Dendritic cell treated with granulocyte-macrophage colony-stimulating factor and Interleukin-4, amounts not matched to agents 40 ng/mL and 50 ng/mL, for 4 days (primary cell): ENCODE results near the gene PPP1R16B.

Experiments
- H3K27ac Mint-ChIP-seq: one replicate; pipeline ENCODE4 v1.8.0; 2022; ENCODE audit warnings: mild to moderate bottlenecking, mixed read lengths
- H3K27me3 Mint-ChIP-seq: one replicate; pipeline ENCODE4 v1.8.0; 2022; ENCODE audit warnings: mild to moderate bottlenecking, mixed read lengths
- H3K36me3 Mint-ChIP-seq: one replicate; pipeline ENCODE4 v1.8.0; 2022; ENCODE audit warnings: low read depth, mixed read lengths
- H3K4me1 Mint-ChIP-seq: one replicate; pipeline ENCODE4 v1.8.0; 2022; ENCODE audit warnings: low read depth, mixed read lengths
- H3K4me3 Mint-ChIP-seq: one replicate; pipeline ENCODE4 v1.8.0; 2022; ENCODE audit warnings: mild to moderate bottlenecking, moderate library complexity, mixed read lengths
- H3K9me3 Mint-ChIP-seq: one replicate; pipeline ENCODE4 v1.8.0; 2022; ENCODE audit warnings: mixed read lengths
- intact Hi-C: fragments of 100-400 bp; cut with micrococcal nuclease; formaldehyde crosslinking; loops from one replicate; pipeline ENCODE4 v1.15.0; 2022

Gene PPP1R16B

DNA sequence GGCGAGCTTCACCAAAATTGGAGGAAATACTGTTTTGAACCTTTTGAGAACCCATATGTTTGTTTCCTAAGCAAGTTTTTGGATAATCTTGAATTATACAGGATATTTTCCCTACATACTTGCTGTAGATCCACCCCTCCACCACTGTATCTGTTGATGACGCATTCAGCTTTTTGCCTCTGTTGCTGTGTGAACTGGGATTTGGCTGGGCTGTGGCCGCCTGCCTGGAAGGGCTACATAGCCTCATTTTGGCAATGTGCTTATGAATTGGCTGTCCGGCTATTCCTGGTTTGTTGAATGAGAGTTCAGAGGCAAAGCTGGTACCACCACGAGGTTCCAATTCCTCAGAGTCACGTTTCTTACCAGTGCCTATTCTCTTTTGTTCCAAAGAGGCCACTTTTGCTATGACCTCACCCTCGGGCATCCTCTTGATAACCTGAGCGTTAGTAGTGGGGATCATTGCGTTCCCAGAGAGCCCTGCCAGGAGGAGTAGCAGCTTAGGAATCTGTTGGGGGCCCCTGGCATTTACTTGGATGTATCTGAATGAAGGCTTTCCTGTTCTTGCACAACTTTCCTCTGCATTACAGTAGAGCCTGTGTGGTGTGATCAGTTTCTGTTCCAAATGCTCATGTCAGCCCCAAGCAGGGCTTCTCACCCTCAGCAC, 127.1 kb downstream of the PPP1R16B start:
- H3K27ac Mint-ChIP-seq: no peak overlapping the region
- H3K4me1 Mint-ChIP-seq: peaks cover 21% of the 10 kb centered on the region
- no peaks in the 10 kb centered on the region for H3K27me3 Mint-ChIP-seq
- no peak overlapping the region for H3K4me3 Mint-ChIP-seq
- intact Hi-C loops: no loop called here
- H3K9me3 Mint-ChIP-seq: no peaks in the 10 kb centered on the region
- no peaks in the 10 kb centered on the region for H3K36me3 Mint-ChIP-seq

DNA sequence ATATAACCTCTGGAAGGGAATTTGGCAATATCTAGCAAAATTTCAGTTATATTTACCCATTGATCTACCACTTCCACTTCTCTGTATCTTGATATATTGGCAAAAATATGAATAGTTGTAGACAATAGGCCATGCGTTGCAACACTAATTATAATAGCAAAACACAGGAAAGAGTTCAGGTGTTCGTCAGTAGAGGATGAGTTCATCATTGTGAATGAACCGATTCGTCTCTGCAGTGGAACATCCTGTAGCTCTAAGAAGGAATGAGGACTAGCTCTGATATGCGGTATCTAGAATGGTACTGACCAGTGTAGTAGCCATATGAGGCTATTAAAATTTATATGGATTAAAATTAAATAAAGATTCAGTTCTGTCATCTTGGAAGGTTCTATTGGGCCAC, 129.0 kb downstream of the PPP1R16B start:
- Mint-ChIP-seq H3K27me3 (no peaks in the 10 kb centered on the region), H3K4me3 (no peak overlapping the region), H3K9me3 (no peaks in the 10 kb centered on the region), H3K4me1 (peaks cover 6% of the 10 kb centered on the region), H3K27ac (no peak overlapping the region), H3K36me3 (peaks cover 6% of the 10 kb centered on the region)
- intact Hi-C loops: no loop called here

DNA sequence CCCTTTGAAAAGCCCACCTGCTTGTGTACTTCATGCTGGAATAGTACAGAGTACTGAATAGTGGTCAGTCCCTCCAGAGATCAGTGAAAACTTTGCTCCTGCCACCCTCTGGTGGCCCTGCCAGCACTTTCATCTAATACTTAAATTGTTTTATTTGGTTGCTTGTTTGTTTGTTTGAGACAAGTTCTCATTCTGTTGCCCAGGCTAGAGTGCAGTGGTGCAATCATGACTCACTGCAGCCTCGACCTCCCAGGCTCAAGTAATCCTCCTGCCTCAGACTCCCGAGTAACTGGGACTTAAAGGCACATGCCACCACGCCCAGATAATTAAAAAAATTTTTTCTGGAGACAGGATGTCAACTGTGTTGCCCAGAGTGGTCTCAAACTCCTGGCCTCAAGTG, 129.8 kb downstream of the PPP1R16B start:
- Mint-ChIP-seq H3K27ac (no peak overlapping the region), H3K27me3 (no peaks in the 10 kb centered on the region), H3K4me3 (no peak overlapping the region), H3K4me1 (peaks cover 6% of the 10 kb centered on the region), H3K9me3 (no peaks in the 10 kb centered on the region), H3K36me3 (peaks cover 6% of the 10 kb centered on the region)
- intact Hi-C loops: no loop called here

DNA sequence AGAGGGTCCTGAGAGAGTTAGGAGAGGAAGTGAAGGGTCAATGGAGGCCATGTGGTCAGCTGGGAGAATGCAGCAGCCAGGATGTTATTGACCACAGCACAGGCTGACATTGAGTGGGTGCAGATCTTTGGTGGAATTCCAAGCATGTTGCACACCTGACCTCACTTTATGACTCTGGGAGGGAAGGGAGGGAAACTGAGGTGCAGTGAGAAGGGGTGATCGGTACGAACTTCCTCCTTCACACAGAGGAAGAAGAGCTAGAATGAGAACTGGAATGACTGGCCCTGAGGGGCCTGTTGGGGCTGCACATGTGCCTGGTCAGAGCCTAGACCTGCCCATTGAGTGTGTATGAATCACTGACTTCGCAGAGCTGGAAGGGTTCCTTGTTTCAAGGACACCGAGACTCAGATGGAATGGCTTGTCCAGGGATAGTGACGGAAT, 130.5 kb downstream of the PPP1R16B start:
- intact Hi-C loops: no loop called here
- H3K27me3 Mint-ChIP-seq: no peaks in the 10 kb centered on the region

DNA sequence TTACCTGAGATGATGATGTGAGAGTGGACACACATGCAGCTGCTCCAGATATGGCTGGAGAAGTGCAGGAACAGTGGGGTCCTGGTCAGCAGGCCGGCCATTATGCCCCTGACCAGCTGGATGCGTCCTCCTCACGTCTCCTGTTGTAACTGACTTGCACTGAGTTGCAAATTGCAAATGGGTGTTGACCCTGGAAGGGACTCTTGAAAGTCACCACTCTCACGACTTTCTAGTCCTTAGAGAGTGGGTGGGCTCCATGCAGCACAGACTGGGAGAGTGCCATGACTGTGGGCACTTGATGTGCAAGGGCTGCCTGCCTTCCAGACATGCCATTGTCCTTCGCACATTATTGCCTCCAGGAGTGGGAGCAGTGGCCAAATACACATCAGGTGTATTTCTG, 131.5 kb downstream of the PPP1R16B start:
- Mint-ChIP-seq H3K4me3 (no peak overlapping the region), H3K27me3 (no peaks in the 10 kb centered on the region), H3K9me3 (no peaks in the 10 kb centered on the region), H3K27ac (no peak overlapping the region), H3K36me3 (peaks cover 6% of the 10 kb centered on the region), H3K4me1 (no peaks in the 10 kb centered on the region)
- intact Hi-C loops: no loop called here

More for the DNA sequence above, 130.5 kb downstream of the PPP1R16B start:
- no peak overlapping the region for H3K4me3 Mint-ChIP-seq
- peaks cover 6% of the 10 kb centered on the region for H3K36me3 Mint-ChIP-seq
- H3K9me3 Mint-ChIP-seq: no peaks in the 10 kb centered on the region
- no peak overlapping the region for H3K27ac Mint-ChIP-seq
- H3K4me1 Mint-ChIP-seq: peaks cover 4% of the 10 kb centered on the region

DNA sequence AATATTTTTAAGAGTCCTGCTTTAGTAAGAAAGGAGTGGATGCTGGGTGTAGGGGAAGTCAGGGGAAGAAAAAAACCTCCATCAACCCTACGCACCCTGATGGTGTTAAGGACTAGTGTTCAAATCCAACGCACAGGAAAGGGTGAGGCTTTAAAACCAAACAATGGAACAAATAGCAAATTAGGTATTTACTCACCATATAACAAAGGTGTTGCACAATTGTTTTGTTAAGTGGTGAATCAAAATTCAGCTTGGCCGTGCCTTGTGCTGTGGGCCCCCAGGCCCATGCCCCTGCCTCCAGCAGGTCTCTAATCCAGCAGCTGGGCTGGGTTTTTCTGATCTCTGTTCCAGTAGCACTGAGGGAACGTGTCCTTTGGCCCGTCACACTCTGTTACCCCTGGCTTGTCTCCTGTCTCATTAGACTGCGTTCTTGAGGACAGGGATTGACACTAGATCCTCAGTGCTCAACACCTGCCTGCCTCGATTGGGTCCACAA, 132.5 kb downstream of the PPP1R16B start:
- Mint-ChIP-seq H3K4me3 (no peak overlapping the region), H3K27me3 (no peaks in the 10 kb centered on the region), H3K36me3 (peaks cover 6% of the 10 kb centered on the region), H3K4me1 (no peaks in the 10 kb centered on the region), H3K9me3 (no peaks in the 10 kb centered on the region), H3K27ac (no peak overlapping the region)
- intact Hi-C loops: no loop called here

DNA sequence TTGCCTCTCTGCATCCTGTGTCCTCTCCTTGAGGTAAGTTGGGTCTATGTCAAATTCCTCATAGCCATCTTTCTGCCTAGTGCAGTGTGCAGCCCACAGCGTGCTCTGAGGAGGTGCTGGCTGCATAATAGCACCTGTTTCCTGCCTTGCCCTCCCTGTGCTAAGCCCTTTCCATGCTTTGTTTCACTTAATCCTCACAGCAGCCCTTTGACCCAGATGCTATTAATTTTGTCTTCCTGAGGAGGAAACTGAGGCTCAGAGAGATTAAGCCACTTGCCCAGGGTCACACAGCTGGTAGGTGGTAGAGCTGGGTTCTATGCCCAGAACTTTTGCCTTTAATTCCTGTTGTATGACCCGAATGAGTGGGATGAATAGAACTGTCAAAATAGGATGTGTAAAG, 134.2 kb downstream of the PPP1R16B start:
- Mint-ChIP-seq H3K4me1 (no peaks in the 10 kb centered on the region), H3K4me3 (no peak overlapping the region), H3K27me3 (no peaks in the 10 kb centered on the region), H3K36me3 (peaks cover 6% of the 10 kb centered on the region), H3K27ac (no peak overlapping the region), H3K9me3 (no peaks in the 10 kb centered on the region)
- intact Hi-C loops: no loop called here

DNA sequence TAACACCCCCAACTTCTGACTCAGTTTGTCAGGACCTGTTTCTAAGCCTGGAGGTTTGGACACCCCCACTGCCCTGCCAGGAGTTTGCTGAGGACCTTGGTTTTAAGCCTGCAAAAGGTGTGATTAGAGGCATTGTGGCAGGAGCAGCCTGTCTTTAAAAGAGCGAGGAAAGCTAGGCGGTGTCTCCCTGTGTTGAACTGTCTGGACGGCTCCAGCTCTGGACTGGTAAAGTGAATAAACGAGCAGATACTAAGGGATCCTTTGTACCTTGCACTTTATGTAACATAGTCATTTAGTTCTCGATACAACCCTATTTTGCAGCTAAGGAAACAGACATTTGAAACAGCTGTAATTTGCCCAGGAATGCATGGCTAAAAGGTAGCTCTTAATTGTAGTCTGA, 135.1 kb downstream of the PPP1R16B start:
- H3K27ac Mint-ChIP-seq: no peak overlapping the region
- no peaks in the 10 kb centered on the region for H3K4me1 Mint-ChIP-seq
- H3K4me3 Mint-ChIP-seq: no peak overlapping the region
- H3K36me3 Mint-ChIP-seq: peaks cover 6% of the 10 kb centered on the region
- intact Hi-C loops: no loop called here
- no peaks in the 10 kb centered on the region for H3K27me3 Mint-ChIP-seq
- H3K9me3 Mint-ChIP-seq: no peaks in the 10 kb centered on the region

DNA sequence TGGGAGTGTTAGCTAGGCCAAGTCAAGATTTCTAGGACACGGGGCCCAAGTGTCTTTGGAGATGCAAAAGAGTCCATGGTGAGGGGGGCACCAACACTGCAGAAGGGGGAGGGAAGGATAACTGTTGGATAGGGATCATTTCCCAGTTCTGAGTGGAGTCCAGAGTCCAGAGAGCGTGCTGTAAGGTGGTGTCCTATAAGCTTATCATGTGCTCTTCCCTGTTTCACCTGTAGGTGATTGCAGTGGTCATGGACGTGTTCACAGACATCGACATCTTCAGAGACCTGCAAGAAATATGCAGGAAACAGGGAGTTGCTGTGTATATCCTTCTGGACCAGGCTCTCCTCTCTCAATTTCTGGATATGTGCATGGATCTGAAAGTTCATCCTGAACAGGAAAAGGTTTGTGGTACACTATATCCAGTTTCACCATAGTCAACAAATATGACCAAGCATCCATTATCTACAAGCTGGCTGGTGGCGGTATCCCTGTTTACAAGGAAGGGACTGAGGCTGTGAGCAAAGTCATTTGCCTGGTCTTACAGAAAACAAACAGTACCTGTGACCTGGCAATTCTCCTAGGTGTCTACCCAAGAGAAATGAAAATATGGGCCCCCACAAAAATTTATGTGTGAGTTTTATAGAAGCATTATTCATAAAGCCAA, 136.4 kb downstream of the PPP1R16B start:
- Mint-ChIP-seq H3K27me3 (no peaks in the 10 kb centered on the region), H3K4me1 (no peaks in the 10 kb centered on the region), H3K4me3 (no peak overlapping the region), H3K27ac (no peak overlapping the region), H3K36me3 (peaks cover 6% of the 10 kb centered on the region), H3K9me3 (no peaks in the 10 kb centered on the region)
- intact Hi-C loops: no loop called here

DNA sequence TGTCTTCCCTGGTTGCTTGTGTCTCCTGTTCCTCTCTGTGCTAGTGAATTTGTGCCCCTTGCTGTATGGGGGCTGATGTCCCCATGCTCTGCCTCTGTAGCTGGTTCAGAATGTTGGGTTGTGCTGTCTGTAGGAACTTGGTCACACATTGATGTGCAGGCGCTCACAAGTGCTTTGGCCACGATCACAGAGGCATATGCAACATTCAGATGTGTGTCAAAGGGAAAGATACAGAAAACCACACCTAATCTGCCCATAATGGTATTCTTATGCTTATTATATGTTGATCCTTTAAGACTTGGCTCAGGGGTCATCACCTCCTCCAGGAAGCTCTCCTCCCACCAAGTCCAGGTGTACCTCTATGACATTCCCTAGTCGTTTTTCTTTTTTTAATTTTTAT, 139.5 kb downstream of the PPP1R16B start:
- H3K27me3 Mint-ChIP-seq: no peaks in the 10 kb centered on the region
- intact Hi-C loops: no loop called here
- no peak overlapping the region for H3K4me3 Mint-ChIP-seq
- H3K27ac Mint-ChIP-seq: no peak overlapping the region
- no peaks in the 10 kb centered on the region for H3K36me3 Mint-ChIP-seq
- no peaks in the 10 kb centered on the region for H3K4me1 Mint-ChIP-seq
- H3K9me3 Mint-ChIP-seq: no peaks in the 10 kb centered on the region

DNA sequence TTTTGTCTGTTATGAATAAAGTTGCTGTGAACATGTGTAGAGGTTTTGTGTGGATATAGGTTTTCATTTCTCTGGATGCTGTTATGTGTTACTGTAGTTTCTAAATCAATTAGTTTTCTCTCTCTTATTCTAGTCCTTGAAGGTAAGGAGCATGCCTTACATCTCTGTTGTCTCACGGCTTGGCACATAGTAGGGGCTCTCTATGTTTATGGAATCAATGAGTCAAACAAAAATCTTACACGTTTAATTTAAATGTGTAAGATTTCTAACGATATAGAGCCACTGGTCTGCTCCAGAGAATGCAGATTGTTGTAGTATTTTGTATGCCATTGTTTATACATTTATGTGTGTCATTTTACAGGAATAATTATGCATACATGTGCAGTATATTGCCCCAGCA, 141.3 kb downstream of the PPP1R16B start:
- peaks cover 5% of the 10 kb centered on the region for H3K36me3 Mint-ChIP-seq

DNA sequence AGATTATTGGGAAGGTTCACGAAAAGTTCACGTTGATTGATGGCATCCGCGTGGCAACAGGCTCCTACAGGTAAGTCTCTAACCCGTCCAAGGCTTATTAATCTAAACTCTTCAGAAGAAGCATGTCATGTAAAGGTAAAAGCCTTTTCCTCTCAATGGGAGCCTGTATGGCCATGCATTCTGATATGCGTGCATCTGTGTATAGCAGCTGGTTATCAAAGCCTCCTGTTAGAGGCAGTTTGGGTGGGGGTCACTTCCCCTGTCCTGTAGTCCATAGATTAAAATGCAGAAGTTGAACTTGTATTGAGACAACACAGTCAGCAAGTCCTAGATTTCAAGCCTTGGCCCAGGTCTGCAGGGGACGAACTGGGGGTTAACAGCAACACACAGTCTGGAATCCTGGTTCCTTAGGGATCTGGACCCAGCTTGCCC, 142.4 kb downstream of the PPP1R16B start:
- H3K36me3 Mint-ChIP-seq: peaks cover 10% of the 10 kb centered on the region
- no peaks in the 10 kb centered on the region for H3K27me3 Mint-ChIP-seq
- H3K9me3 Mint-ChIP-seq: no peaks in the 10 kb centered on the region
- H3K27ac Mint-ChIP-seq: no peak overlapping the region
- intact Hi-C loops: no loop called here
- no peaks in the 10 kb centered on the region for H3K4me1 Mint-ChIP-seq
- no peak overlapping the region for H3K4me3 Mint-ChIP-seq

More for the DNA sequence above, 141.3 kb downstream of the PPP1R16B start:
- intact Hi-C loops: no loop called here
- no peaks in the 10 kb centered on the region for H3K4me1 Mint-ChIP-seq
- no peaks in the 10 kb centered on the region for H3K9me3 Mint-ChIP-seq
- H3K27me3 Mint-ChIP-seq: no peaks in the 10 kb centered on the region
- no peak overlapping the region for H3K4me3 Mint-ChIP-seq
- no peak overlapping the region for H3K27ac Mint-ChIP-seq

DNA sequence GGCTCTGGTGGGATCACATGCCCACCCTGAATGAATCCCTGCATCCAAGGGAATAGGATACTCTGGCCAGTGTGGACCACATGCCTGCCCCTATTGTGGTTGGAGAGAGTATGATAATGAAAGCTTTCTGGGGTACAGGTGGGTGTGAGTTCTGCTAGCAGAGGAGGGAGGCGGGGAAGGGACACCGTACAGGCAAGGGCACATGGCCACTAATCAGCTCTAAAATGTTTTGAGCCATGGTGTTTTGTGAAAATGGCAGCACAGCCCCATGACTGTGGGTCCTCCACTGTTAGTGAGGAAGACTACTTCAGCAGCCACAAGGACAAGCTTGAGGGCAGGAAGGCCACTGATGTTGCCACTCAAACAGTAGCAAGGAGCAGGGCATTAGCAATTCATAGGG, 144.8 kb downstream of the PPP1R16B start:
- peaks cover 10% of the 10 kb centered on the region for H3K36me3 Mint-ChIP-seq
- H3K4me3 Mint-ChIP-seq: no peak overlapping the region
- H3K4me1 Mint-ChIP-seq: no peaks in the 10 kb centered on the region
- no peak overlapping the region for H3K27ac Mint-ChIP-seq
- H3K27me3 Mint-ChIP-seq: no peaks in the 10 kb centered on the region
- no peaks in the 10 kb centered on the region for H3K9me3 Mint-ChIP-seq
- intact Hi-C loops: no loop called here

DNA sequence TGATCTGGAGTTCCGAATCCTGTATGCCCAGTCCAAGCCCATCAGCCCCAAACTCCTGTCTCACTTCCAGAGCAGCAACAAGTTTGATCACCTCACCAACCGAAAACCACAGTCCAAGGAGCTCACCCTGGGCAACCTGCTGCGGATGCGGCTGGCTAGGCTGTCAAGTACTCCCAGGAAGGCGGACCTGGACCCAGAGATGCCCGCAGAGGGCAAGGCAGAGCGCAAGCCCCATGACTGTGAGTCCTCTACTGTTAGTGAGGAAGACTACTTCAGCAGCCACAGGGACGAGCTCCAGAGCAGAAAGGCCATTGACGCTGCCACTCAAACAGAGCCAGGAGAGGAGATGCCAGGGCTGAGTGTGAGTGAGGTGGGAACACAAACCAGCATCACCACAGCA, 146.1 kb downstream of the PPP1R16B start:
- no peak overlapping the region for H3K27ac Mint-ChIP-seq
- H3K4me3 Mint-ChIP-seq: no peak overlapping the region
- no peaks in the 10 kb centered on the region for H3K27me3 Mint-ChIP-seq
- no peaks in the 10 kb centered on the region for H3K9me3 Mint-ChIP-seq
- intact Hi-C loops: no loop called here
- no peaks in the 10 kb centered on the region for H3K4me1 Mint-ChIP-seq
- H3K36me3 Mint-ChIP-seq: peaks cover 10% of the 10 kb centered on the region

DNA sequence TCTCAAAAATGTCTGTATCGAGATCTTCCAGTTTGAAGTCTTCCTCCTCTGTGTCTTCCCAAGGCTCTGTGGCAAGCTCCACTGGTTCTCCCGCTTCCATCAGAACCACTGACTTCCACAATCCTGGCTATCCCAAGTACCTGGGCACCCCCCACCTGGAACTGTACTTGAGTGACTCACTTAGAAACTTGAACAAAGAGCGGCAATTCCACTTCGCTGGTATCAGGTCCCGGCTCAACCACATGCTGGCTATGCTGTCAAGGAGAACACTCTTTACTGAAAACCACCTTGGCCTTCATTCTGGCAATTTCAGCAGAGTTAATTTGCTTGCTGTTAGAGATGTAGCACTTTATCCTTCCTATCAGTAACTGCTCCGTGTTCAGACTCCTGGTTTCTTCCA, 146.7 kb downstream of the PPP1R16B start:
- H3K9me3 Mint-ChIP-seq: no peaks in the 10 kb centered on the region
- no peak overlapping the region for H3K27ac Mint-ChIP-seq
- no peak overlapping the region for H3K4me3 Mint-ChIP-seq
- no peaks in the 10 kb centered on the region for H3K27me3 Mint-ChIP-seq
- H3K4me1 Mint-ChIP-seq: no peaks in the 10 kb centered on the region
- intact Hi-C loops: no loop called here
- peaks cover 10% of the 10 kb centered on the region for H3K36me3 Mint-ChIP-seq
